GM12878 (cell line): ENCODE results near the gene TMTC1. TPM values are rescaled to one million over a fixed set of nuclear protein-coding genes. Genes with fewer than 3 reads are reported as not detected.

ENCODE experiments used
- ATAC-seq: fragments of 200-7000 bp; cut with Tn5 transposase; 3 replicates; pipeline ENCODE4 v1.9.1; 2020; ENCODE audit warnings: mild to moderate bottlenecking, moderate library complexity
- BruUV-seq: library from RNA; stranded (reverse); fragments of 400-500 nt; replicated peaks from 2 replicates; lab custom pipeline; 2021; lab: Mats Ljungman, UMichigan
- CTCF ChIA-PET: fragments of 300-600 bp; sonication (Branson Sonifier 250); formaldehyde crosslinking; extraction: SDS; loops from one replicate; lab custom pipeline; 2021; ENCODE audit warnings: inconsistent platforms; lab: Yijun Ruan, JAX
- POLR2A ChIA-PET: fragments of 350-600 bp; formaldehyde crosslinking; extraction: SDS; loops from one replicate; lab custom pipeline; 2021; ENCODE audit warnings: inconsistent platforms; lab: Charles Lee
- RAD21 ChIA-PET: fragments of 300-600 bp; sonication (Branson Sonifier 250); formaldehyde crosslinking; loops from one replicate; lab custom pipeline; 2023; ENCODE audit warnings: antibody characterized with exemption; ENCODE audit not compliant: unreplicated experiment; lab: Charles Lee
- SMC1A ChIA-PET: fragments of 300-600 bp; sonication (Branson Sonifier 250); formaldehyde crosslinking; loops from one replicate; lab custom pipeline; 2023; ENCODE audit not compliant: unreplicated experiment, uncharacterized antibody; lab: Charles Lee
- DNase-seq: peaks from one replicate; pipeline ENCODE4 v3.0.0-alpha.2; 2011; ENCODE audit warnings: low read depth, low spot score
- FAIRE-seq: peaks from 3 replicates; lab custom pipeline; 2011; peaks lifted over from hg19 to GRCh38; lab: Jason Lieb, UNC
- H2AFZ ChIP-seq: 2 replicates; pipeline ENCODE4 v1.6.0; 2011; ENCODE audit warnings: low read depth, low read length, control low read depth; ENCODE audit not compliant: control insufficient read depth
- H3K27ac ChIP-seq: 2 replicates; pipeline ENCODE4 v1.5.1; 2011; ENCODE audit warnings: control low read depth; ENCODE audit not compliant: control insufficient read depth, insufficient read depth
- H3K27me3 ChIP-seq, 2 experiments: replicated peaks in 1 of 2; 2 replicates each; pipeline versions ENCODE4 v1.6.0 to v1.6.1; 2011; ENCODE audit warnings: low read length in 1 of 2; ENCODE audit not compliant: control insufficient read depth in 2 of 2, insufficient read depth in 2 of 2
- H3K36me3 ChIP-seq, 2 experiments: 2 replicates each; pipeline ENCODE4 v1.5.1; 2011; ENCODE audit warnings: low read length in 1 of 2; ENCODE audit not compliant: control insufficient read depth in 2 of 2, insufficient read depth in 2 of 2
- H3K4me1 ChIP-seq: 2 replicates; pipeline ENCODE4 v1.6.1; 2011; ENCODE audit warnings: mild to moderate bottlenecking, low read length, moderate library complexity, mixed read lengths; ENCODE audit not compliant: control insufficient read depth, insufficient read depth
- H3K4me2 ChIP-seq: 2 replicates; pipeline ENCODE4 v1.6.0; 2011; ENCODE audit warnings: control low read depth; ENCODE audit not compliant: control insufficient read depth, insufficient read depth
- H3K4me3 ChIP-seq: fragments of 200-600 bp; sonication (generic); 2 replicates; pipeline ENCODE4 v1.5.1; 2016
- H3K79me2 ChIP-seq: 2 replicates; pipeline ENCODE4 v1.6.0; 2011; ENCODE audit warnings: low read length; ENCODE audit not compliant: control insufficient read depth, insufficient read depth
- H3K9ac ChIP-seq: 2 replicates; pipeline ENCODE4 v1.8.0; 2011; ENCODE audit warnings: low read length, control low read depth, mixed read lengths; ENCODE audit not compliant: control insufficient read depth, insufficient read depth
- H3K9me3 ChIP-seq: replicated peaks from 3 replicates; pipeline ENCODE4 v1.5.1; 2011; ENCODE audit warnings: mild to moderate bottlenecking, low read length; ENCODE audit not compliant: control insufficient read depth, insufficient read depth
- H4K20me1 ChIP-seq: 2 replicates; pipeline ENCODE4 v1.6.0; 2011; ENCODE audit not compliant: control insufficient read depth, insufficient read depth
- CREB1 ChIP-seq: IDR thresholded peaks from 2 replicates; pipeline ENCODE4 v1.6.1; 2012; ENCODE audit warnings: low read depth, mild to moderate bottlenecking, inconsistent platforms
- HCFC1 ChIP-seq: fragments of 150-350 bp; IDR thresholded peaks from 2 replicates; pipeline ENCODE4 v1.6.1; 2014; ENCODE audit warnings: low read length
- LARP7 ChIP-seq: fragments of 450-650 bp; IDR thresholded peaks from 2 replicates; pipeline ENCODE4 v1.6.1; 2017; ENCODE audit warnings: mild to moderate bottlenecking
- MLLT1 ChIP-seq: fragments of 450-650 bp; IDR thresholded peaks from 2 replicates; pipeline ENCODE4 v1.6.1; 2016; ENCODE audit warnings: mild to moderate bottlenecking
- PRDM15 ChIP-seq: fragments of 450-650 bp; formaldehyde crosslinking; IDR thresholded peaks from 2 replicates; pipeline ENCODE4 v1.4.0; 2020; ENCODE audit warnings: mild to moderate bottlenecking, moderate library complexity
- RCOR1 ChIP-seq: conservative IDR thresholded peaks from 2 replicates; pipeline ENCODE4 v1.6.1; 2012; ENCODE audit warnings: low read depth, low read length, improper control_type of control experiment
- RELA ChIP-seq: fragments of 450-650 bp; IDR thresholded peaks from 2 replicates; pipeline ENCODE4 v1.8.0; 2014; ENCODE audit warnings: borderline replicate concordance; ENCODE audit not compliant: partially characterized antibody
- TBL1XR1 ChIP-seq: IDR thresholded peaks from 2 replicates; pipeline ENCODE4 v1.6.1; 2012; ENCODE audit warnings: low read depth, low read length, improper control_type of control experiment
- TCF3 ChIP-seq: IDR thresholded peaks from 2 replicates; pipeline ENCODE4 v1.6.1; 2012; ENCODE audit warnings: low read depth, mild to moderate bottlenecking, low read length, borderline replicate concordance; ENCODE audit not compliant: insufficient read depth
- ZBTB33 ChIP-seq: fragments of 450-650 bp; IDR thresholded peaks from 2 replicates; pipeline ENCODE4 v1.6.1; 2017; ENCODE audit warnings: mild to moderate bottlenecking
- ZBTB40 ChIP-seq: fragments of 450-650 bp; IDR thresholded peaks from 2 replicates; pipeline ENCODE4 v1.6.1; 2016; ENCODE audit warnings: mild to moderate bottlenecking, moderate library complexity, borderline replicate concordance
- WGBS: methylation state at CpG from one replicate; pipeline ENCODE4 v1.1.6; 2016; ENCODE audit warnings: low lambda C conversion rate; ENCODE audit not compliant: insufficient replicate concordance, insufficient coverage; ENCODE audit errors: missing lambda C conversion rate; 5-methylcytosine and 5-hydroxymethylcytosine counted together
- in situ Hi-C: fragments of 300-500 bp; cut with MboI; formaldehyde crosslinking; loops from 9 replicates; pipeline ENCODE4 v1.14.3; 2018; ENCODE audit warnings: mixed read lengths
- intact Hi-C: fragments of 100-400 bp; cut with micrococcal nuclease; formaldehyde crosslinking; loops from one replicate; pipeline ENCODE4 v1.14.2; 2022; ENCODE audit not compliant: unreplicated experiment
- polyA plus RNA-seq, 11 experiments: library from polyadenylated mRNA; depleted of rRNA in 4 of 11; unstranded in 6 of 11; stranded (reverse) in 5 of 11; fragments of >200 nt; fragmentation: Nextera tagmentation in 4 of 11; fragmentation: Illumina TruSeq in 1 of 11; extraction: Ambion mirVana in 4 of 11; extraction: Trizol in 1 of 11; gene quantifications; 1 replicate in 1 of 11; 2 replicates in 10 of 11; pipeline versions ENCODE4 v1.2.1 to v1.2.3, GENCODE V29; 2011 to 2016; ENCODE audit warnings: inconsistent platforms in 2 of 11, missing spikeins in 2 of 11, low read depth in 1 of 11
- total RNA-seq, 4 experiments: library from RNA; depleted of rRNA in 3 of 4; stranded (reverse); fragments of >200 nt in 3 of 4; fragmentation: Illumina TruSeq in 1 of 4; extraction: Trizol in 1 of 4; gene quantifications; 2 replicates each; pipeline versions ENCODE4 v1.2.1 to v1.2.3, GENCODE V29; 2013 to 2021

The TMTC1 gene
- total and polyA plus RNA-seq, 10 of the 15 experiments (the other 5 are each of a cell fraction or from before 2014, with no cell fraction given) = 0.10 to 20.9 (median 0.57) TPM

- no peak for TF ChIP-seq MLLT1
Measured at GRCh38 chr12:29622251-29622650, 161.5 kb downstream of the TMTC1 start (continued).

GRCh38 chr12:29620030-29620429 lies 163.7 kb downstream of the TMTC1 start:
- WGBS = 63% methylated on average over 1 of the region's 1 CpG
- RAD21 ChIA-PET = interaction anchor here (1.2 to 2.5 kb wide), 8 partner anchors 10 to 71 kb away, joined by 3 to 13 read pairs (median 5); no protein-coding TSS in a partner anchor
- no peak overlapping the region for H3K4me2 ChIP-seq
- no peak overlapping the region for H3K9ac ChIP-seq
- no peaks in the 10 kb centered on the region for H4K20me1 ChIP-seq
- SMC1A ChIA-PET = interaction anchor here (1.0 to 4.5 kb wide), 21 partner anchors 11 to 280 kb away, joined by 3 to 27 read pairs (median 4); no protein-coding TSS in a partner anchor
- no peaks in the 10 kb centered on the region for H3K9me3 ChIP-seq
- BruUV-seq = no TSS peak
- H3K4me3 ChIP-seq = no peak overlapping the region
- H3K4me1 ChIP-seq = no peaks in the 10 kb centered on the region
- no peak for FAIRE-seq
- POLR2A ChIA-PET = interaction anchor here (0.9 to 1.6 kb wide), 3 partner anchors 28 to 151 kb away, joined by 3 to 5 read pairs (median 3); no protein-coding TSS in a partner anchor
- in situ Hi-C loops (no loop called here), intact Hi-C loops (no loop called here)
- no peaks in the 10 kb centered on the region for H3K27me3 ChIP-seq
- peak; percentile 44 for ATAC-seq
- no peaks in the 10 kb centered on the region for H3K79me2 ChIP-seq
- no peak for DNase-seq
- H2AFZ ChIP-seq = no peak overlapping the region
- H3K27ac ChIP-seq = no peak overlapping the region
- CTCF ChIA-PET = interaction anchor here (0.6 to 2.9 kb wide), 7 partner anchors 21 to 75 kb away, joined by 3 to 7 read pairs (median 4); no protein-coding TSS in a partner anchor
- H3K36me3 ChIP-seq = peaks cover 0 to 1% of the 10 kb centered on the region in 2 experiments; a peak in 1 of 4 replicates
- TF ChIP-seq HCFC1 (no peak), RCOR1 (no peak), ZBTB33 (no peak), PRDM15 (CRISPR knock-in tag) (no peak), TCF3 (no peak), TBL1XR1 (no peak), ZBTB40 (no peak), RELA (no peak), LARP7 (no peak), CREB1 (no peak)
